HG03558 (cell line): ENCODE results near the gene KIAA2012.

Experiments
- ATAC-seq: cut with Tn5 transposase; IDR thresholded peaks from one replicate; pipeline ENCODE4 v1.9.1; 2021; ENCODE audit warnings: moderate number of reproducible peaks; ENCODE audit not compliant: unreplicated experiment; ENCODE audit errors: extremely low read depth

KIAA2012 gene

DNA sequence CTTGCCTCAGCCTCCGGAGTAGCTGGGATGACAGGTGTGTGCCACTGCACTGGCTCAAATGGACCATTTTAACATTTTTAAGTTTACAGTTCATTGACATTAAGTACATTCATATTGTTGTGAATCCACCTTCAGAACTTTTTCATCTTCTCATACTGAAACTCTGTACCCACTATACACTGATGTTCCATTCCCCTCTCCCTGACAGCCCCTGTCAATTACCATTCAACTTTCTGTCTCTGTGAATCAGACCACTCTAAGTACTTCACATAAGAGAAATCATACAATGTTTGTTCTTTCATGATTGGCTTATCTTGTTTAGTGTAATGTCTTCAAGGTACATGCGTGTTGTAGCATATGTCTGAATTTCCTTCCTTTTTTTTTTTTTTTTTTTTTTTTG lies 1.9 kb upstream of the KIAA2012 start:
- ATAC-seq = no peak

DNA sequence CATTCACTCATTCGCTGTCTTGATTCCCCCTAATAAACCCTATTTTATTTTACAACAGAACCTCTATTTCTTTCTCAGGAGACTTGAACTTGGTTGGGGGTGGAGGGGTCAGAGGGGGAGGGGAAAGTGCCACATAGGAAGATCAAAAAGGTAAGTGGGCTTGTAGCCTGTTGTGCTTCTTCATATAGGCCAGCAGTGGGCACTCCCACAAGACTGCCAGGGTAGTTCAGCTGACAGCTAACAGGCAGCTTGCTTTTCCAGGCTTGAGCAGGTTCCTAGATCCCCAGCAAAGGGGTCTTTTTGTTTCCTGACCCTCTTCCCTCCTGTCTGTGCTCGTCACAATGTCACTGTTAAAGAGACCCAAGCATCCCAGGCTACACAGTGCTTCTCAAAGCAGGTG lies 829 bp upstream of the KIAA2012 start:
- no peak for ATAC-seq

DNA sequence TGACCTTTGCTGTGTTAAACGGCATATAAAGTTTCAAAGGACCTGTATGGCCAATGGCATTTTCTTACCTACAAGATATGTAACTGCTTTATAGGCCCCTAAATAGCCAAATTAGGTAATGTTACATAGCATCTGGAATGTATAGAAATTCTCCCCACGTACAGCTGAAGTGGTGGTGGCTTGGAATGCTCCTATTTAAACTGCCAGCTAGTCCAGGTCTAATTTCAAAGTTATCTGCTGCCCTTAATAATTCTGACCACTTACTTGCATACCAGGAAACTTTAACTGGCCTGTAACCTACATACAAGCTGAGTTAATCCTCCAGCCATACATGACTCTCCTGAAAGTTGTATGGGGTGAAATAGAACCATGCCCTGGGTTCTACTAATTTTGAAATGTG lies 1.3 kb downstream of the KIAA2012 start:
- no peak for ATAC-seq

DNA sequence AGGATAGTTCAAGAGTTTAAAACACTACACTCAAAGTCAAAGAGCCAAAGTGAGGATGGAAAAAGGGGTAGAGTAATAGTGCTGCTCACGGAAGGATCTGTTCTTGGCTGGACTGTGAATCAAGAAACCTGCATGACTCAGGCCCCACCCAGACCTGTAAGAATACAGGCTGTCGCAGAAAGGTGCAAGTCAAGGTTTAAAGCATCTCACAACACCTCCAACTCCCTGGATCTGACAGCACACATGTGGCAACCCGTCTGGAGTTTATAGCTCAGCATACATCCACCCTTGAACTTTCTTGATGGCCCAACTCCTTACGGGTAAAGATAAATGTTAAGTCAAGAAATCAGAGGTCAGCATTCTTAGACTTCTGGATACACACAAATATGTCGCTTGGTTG lies 6.3 kb downstream of the KIAA2012 start:
- ATAC-seq = no peak

DNA sequence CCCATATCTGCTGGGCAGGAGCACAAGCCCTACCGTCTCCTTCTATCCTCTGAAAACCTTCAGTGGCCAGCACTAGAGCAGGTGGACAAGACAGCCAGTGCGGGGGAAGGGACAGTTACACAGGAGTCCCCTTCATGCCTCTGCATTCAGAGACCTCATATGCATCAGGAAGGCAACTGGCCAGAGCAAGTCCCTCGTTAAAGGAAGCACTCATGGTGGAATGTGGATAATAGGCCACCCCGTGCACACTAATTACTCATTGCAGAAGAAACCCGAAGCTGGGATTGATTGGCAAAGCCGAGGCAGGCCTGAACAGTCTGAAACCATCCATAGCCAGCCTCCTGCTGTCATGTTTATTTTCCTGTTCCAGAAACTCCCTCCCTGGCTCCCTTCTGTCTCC lies 11.2 kb downstream of the KIAA2012 start:
- no peak for ATAC-seq

DNA sequence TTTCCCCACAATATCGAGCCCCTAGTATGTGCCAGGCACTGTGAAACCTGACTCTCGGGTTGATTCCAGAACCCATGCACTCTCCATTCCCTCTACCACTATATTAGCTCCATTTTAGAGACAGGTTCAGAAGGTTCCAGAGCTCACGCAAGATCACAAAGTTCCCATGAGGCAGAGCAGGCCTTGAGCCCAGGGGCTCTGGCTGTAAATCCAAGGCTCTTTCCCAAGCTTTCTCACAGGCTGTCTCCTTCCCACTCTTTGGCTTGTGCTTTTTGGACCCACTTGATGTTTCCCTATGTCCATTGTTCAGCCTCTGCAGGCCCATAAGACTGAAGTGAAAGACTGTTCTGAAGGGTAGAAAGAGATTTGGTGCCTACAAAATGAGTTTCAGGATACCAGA lies 15.7 kb downstream of the KIAA2012 start:
- ATAC-seq = no peak

DNA sequence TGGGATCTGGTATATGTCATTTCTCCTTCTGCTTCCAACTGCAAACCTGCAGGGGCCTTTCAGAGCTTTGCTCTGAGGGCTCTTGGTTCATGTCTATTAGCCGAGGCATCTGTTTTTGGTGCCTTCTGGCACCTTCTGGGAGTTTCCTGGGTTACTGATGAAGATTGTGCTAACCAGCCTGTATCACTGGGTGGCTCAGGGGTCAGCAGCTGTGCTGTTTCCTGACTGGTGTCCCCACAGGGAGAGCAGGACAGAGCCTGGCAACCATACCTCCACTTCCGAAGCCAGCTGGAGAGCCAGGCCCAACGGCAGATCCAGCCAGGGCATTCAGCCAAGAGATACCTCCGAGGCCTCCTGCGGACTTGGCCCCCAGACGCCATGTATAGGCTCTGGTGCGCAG lies 17.5 kb downstream of the KIAA2012 start:
- ATAC-seq = no peak

DNA sequence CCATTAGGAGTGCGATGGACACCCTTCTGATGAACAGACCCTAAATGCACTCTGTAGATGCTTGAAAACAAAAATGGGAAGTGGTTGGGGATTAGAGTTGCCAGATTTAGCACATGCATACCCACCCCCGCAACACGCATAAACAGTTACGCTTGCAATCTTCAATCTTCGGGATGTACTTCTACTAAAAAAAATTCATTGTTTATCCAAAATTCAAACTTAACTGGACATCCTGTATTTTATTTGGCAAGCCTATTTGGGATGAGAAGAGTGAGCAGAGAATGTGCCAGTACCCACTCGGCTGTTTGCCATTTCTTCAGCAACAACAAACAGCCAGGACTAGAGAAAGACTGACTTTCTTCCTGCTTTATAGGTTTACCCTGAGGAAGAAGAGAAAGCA lies 18.4 kb downstream of the KIAA2012 start:
- ATAC-seq = no peak

DNA sequence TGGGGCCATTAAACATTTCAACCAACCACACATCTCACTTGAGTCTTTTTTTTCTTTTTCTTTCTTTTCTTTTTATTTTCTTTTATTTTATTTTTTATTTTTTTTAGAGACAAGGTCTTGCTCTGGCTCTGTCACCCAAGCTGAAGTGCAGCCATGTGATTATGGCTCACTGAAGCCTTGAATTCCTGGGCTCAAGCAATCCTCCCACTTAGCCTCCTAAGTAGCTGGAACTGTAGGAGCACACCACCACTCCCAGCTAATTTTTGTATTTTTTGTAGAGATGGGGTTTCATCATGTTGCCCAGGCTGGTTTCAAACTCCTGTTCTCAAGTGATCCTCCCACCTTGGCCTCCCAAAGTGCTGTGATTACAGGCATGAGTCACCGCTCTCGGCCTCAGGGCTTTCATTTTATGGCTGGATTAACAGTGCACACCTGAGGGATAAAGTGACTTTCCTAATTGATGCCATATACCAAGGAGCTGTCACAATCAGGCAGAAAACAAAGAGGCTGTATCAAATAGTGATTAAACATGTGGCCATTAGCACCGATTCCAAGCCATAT lies 21.5 kb downstream of the KIAA2012 start:
- no peak for ATAC-seq

DNA sequence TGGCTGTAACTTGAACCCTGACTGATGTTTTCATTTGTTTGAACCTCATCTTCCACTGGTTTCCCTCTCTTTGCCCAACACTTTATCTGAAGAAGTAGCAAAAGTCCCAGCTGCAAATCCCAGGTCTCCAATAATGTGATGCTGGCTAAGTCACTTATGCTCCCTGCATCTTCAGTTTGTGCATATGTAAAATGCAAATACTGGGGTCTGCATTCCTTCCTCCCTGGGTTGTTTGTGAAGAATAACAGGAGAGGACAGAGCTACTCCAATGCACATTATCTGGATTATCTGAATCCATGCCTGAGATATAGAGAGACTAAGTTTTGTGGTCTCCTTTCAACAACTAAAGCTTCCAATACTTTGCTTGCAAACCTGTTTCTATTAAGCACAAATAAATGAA lies 22.2 kb downstream of the KIAA2012 start:
- ATAC-seq = no peak

DNA sequence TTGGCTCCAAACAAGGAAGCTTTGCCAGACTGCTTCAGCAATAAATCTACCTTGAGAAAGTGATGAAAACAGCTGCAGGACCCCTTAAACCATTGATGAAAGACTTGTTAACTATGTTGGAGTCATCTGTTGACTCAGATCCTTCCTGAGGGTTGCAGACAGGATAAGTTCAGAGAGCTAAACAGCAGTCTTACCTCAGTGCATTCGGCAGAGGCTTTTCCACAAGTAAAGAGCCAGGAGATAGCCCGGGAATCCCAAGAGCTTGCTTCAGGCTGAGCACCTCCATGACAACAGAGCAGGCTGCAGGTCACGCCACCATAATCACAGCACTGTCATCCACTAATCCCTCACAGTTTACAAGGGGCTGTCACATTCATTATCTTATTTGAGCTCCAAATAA lies 23.7 kb downstream of the KIAA2012 start:
- ATAC-seq = no peak

DNA sequence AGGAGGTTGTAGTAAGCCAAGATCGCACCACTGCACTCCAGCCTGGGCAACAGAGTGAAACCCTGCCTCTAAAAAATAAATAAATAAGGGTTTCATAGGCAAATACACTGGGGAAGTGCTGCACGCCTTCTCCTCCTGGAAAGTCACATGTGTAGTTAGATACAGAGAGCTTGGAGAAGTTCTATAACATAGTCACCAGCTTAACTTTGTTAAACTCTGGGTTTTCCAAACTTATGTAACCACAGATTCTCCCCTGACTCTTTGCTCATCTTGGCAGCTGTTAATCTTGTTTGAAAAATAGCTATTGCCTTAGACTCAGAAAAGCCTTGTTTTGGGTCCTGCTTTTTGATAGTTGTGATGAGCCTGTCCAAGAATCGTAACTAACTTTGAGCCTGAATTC lies 25.2 kb downstream of the KIAA2012 start:
- no peak for ATAC-seq

DNA sequence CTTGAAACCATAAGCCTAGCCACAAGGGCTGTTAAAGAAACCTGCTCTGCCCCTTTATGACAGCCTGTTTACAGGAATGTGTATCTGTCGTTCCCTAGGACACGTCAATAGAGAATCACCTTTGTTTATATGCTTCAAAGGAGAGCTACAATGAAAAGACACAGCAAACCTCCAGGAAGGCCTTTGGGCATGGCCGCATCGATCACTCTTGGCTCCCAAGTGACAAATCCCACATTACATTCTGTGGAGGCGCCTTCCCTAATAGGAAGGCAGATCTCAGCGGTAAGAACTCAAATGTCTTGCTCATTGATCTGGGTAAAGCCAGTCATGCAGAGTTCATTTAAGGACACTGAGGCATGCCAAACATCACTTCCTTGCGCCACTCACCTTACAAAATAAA lies 26.5 kb downstream of the KIAA2012 start:
- ATAC-seq = no peak

DNA sequence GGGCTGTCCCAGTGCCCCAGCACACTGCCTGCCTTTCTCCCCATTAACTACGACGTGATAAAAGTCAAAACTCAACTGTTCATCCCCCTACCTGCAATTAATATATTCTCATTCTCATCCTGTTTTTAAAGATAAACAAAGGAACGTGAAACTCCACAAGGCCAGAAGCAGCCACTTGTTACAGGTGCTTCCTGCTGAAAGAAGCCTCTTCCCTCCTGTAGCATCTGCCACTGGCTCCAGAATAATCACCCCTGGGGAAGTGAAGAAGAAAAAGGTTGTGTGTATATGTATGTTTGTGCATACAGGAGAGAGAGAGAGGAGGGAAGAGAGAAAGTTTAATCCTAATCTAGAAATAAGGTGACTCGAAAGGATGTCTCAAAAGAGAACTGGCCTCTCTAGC lies 27.1 kb downstream of the KIAA2012 start:
- ATAC-seq = no peak

DNA sequence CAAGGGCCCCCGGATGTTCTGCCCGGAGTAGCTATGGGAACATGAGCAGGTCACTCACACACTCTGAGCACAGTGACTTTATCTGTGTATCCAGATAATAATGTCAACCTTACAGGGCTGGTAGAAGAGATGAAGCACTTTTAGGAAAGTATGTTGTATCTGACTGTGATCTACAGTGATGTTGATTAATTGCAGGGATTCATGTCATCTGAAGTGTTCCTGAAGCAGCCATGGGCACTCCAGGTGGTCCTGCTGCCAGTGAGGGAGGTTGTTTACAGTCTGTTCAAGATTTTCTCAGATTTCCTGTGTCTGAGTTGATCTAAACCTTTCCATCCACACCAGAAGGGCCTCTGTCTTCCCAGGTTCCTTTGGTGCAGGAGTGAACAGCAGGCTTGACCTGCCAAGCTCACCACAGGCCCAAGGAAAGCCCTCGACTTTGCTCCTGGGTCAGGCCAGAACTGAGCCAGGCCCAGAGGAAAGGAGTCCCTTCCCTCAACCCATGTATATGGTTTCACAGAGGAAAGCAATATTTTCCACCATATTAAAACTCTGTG lies 28.0 kb downstream of the KIAA2012 start:
- ATAC-seq = no peak

DNA sequence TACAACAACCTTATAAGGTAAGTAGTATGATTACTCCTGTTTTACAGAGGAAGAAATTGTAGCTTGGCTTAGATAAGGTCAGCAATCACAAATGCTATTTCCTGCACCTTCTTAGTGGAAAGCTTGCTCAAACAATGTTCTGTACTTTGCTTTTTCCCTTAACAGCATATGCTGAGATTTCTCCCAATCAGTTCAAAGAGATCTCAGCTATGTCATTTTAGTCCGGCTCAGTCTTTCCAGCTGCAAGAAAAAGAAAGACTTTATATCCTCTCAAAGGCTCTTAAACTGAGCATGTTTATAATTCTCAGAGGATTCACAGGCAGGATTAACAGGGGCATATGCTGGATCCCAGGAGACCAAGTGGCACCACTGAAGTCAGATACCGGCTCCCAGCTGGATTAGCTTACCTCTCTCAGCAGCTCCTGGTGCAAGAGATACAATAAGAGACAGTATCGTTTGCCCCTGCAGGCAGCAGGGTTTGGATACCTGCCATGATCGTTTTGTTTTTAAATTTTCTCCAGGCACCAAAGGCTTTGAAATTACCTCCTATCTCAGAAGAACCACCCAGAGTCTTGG lies 29.5 kb downstream of the KIAA2012 start:
- no peak for ATAC-seq

DNA sequence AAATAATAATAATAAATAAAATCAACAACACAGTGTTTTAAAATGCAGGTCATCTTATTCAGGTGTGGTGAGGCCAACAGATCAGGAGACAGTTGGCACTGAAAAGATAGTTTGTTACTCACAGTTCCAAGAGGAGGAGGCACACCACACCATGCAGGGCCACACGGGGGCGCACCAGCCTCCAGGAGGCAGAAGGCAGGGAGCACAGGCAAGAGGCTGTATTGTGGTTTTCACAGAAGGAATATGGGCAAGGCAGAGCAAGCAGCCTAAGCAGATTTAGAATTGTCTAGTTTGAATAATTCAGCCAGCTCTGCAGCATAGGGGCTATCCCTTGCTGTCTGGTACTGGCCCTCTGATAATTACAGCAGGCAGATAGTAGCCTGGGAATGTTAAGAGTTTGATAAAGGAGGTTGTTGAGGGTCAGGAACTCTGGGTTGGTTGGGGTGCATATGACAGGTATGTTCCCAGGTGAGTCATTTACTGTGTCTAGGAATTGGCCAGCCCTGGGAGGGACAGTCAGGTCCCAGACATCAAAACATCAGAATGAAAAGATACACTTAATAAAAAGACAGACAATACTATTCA lies 31.3 kb downstream of the KIAA2012 start:
- no peak for ATAC-seq

DNA sequence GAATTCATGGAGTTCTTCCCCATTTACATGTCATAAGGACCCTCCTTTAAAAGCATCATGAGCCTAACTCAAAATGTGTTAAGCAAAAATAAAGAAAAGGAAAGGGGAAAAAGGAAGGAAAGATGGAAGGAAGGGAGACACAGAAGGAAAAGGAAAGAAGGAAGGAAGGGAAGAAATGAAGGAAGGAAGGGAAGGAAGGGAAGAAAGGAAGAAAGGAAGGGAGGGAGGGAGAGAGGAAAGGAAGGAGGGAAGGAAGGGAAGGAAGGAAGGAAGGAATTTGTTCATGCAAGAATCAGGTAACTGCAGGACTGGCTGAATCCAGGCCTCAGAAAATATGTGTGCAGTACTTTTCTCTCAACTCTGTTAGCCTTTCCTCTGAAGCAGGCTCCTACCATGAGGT lies 32.0 kb downstream of the KIAA2012 start:
- ATAC-seq = no peak

DNA sequence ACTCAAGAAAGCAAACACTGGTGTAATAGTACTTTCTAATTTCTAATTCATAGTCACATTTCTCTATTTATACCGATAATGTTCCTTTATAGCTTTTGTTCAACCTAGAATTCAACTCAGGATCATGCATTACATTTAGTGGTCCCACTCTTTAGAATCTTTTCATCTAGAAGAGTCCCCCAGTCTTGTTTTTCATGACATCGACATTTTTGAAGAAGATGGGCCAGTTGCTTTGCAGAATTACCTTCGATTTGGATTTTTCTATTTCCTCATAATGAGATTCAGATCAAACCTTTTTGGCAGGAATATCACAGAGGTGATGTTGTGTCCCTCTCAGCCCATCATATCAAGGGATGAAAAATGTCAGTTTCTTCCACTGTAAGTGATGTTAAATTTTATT lies 35.3 kb downstream of the KIAA2012 start:
- no peak for ATAC-seq

DNA sequence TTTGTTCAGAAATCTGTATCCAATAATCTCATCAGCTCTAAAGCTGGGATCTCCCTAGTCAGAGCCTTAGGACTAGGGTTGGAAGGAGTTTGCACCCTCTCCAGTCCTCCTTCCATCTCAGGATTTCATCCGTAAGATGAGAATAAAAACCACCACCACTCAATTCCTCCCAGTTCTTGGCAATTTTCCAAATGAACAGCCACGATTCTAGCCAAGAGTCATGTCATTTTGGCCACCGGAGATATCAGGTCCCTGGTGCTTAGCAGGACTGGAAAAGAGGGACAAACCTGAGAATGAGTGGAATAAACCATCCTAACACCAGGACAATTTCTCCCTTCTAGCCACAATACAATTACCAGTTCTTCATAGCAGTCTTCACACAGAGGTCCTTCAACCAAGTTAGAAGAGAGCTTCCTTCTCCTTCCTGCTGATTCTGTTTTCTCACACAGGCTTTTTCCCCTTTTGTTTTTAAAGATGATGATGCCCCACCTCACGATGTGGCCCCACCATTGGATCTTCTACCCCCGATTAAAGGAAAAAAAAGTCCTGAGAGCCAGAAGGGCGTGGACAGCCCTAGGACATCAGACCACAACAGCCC lies 36.2 kb downstream of the KIAA2012 start:
- no peak for ATAC-seq

DNA sequence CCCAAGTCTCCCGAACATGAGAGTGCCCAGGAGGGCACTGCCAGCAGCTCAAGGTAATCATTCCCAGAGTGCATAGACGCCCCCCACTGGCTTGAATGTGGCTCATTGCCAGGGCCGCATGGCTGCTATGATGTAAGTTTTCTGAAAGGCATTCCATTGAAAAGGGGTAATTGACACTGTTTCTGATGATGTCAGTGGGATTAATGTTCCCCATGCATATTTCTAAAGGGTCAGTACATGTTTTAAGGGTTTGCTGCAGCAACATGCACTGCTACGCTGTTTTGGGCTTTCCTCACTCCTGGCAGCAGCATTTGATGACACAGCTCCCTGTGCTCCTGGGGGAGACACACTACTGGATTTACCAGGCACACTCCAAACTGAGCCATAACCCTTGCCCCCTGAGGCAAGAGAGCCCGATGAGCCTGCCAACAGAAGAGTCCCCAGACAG lies 36.7 kb downstream of the KIAA2012 start:
- ATAC-seq = no peak

DNA sequence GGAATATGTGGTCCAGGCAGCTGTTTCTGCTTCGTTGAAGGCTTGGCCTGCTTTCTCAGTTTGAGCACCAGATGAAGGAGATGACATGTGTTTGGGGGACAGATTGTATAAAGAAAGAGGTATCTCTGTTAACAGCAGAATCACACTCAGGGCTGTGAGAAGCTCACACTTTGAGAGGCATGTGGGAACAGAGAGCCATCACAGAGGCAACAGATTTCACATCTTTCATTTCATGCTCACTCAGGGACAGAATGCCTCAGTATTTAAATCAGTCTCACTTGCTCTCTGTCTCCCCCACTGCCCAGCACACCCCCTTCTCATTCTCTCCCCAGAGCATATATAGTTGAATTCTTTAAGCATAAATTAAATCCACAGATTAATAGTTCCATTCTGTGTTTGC lies 37.4 kb downstream of the KIAA2012 start:
- ATAC-seq = no peak
